GM23248 (cell line): ENCODE data around the gene SYNE1. TPM values are rescaled to one million over a fixed set of nuclear protein-coding genes. Genes with fewer than 3 reads are reported as not detected.
A peak's percentile ranks its signal among the peaks of the same experiment; 100 is the strongest.

Experiments
- DNase-seq: peaks from one replicate; pipeline ENCODE4 v3.0.0-alpha.2; 2015
- H2AFZ ChIP-seq: fragments of 200-600 bp; sonication (generic); 2 replicates; pipeline ENCODE4 v1.6.1; 2016; ENCODE audit warnings: antibody characterized with exemption
- H3F3A ChIP-seq: fragments of 200-600 bp; sonication (generic); 2 replicates; pipeline ENCODE4 v1.6.1; 2016; ENCODE audit warnings: mild to moderate bottlenecking, antibody characterized with exemption, mixed run types; ENCODE audit not compliant: insufficient read depth
- H3K27ac ChIP-seq: fragments of 200-600 bp; sonication (generic); 2 replicates; pipeline ENCODE4 v1.5.1; 2016; ENCODE audit warnings: mild to moderate bottlenecking
- H3K27me3 ChIP-seq: fragments of 200-600 bp; sonication (generic); replicated peaks from 2 replicates; pipeline ENCODE4 v1.6.1; 2016; ENCODE audit warnings: mild to moderate bottlenecking; ENCODE audit not compliant: insufficient read depth
- H3K36me3 ChIP-seq: fragments of 200-600 bp; sonication (generic); 2 replicates; pipeline ENCODE4 v1.6.1; 2016; ENCODE audit warnings: low read depth, mild to moderate bottlenecking
- H3K4me1 ChIP-seq: fragments of 200-600 bp; sonication (generic); 2 replicates; pipeline ENCODE4 v1.6.1; 2016; ENCODE audit warnings: mild to moderate bottlenecking; ENCODE audit not compliant: insufficient read depth
- H3K4me2 ChIP-seq: fragments of 200-600 bp; sonication (generic); one replicate; pipeline ENCODE4 v1.6.1; 2016; ENCODE audit warnings: mild to moderate bottlenecking; ENCODE audit not compliant: unreplicated experiment
- H3K4me3 ChIP-seq: fragments of 200-600 bp; sonication (generic); 2 replicates; pipeline ENCODE4 v1.5.1; 2016; ENCODE audit warnings: mild to moderate bottlenecking
- H3K79me2 ChIP-seq: fragments of 200-600 bp; sonication (generic); 2 replicates; pipeline ENCODE4 v1.6.1; 2016; ENCODE audit warnings: mild to moderate bottlenecking; ENCODE audit not compliant: insufficient read depth
- H3K9ac ChIP-seq: fragments of 200-600 bp; sonication (generic); 2 replicates; pipeline ENCODE4 v1.6.1; 2016; ENCODE audit warnings: mild to moderate bottlenecking
- H3K9me2 ChIP-seq: fragments of 200-600 bp; sonication (generic); 2 replicates; pipeline ENCODE4 v1.6.1; 2016; ENCODE audit warnings: mixed run types, mild to moderate bottlenecking, moderate library complexity; ENCODE audit not compliant: insufficient read depth
- H3K9me3 ChIP-seq: fragments of 200-600 bp; sonication (generic); one replicate; pipeline ENCODE4 v1.6.1; 2017; ENCODE audit warnings: low read depth
- H4K20me1 ChIP-seq: fragments of 200-600 bp; sonication (generic); 2 replicates; pipeline ENCODE4 v1.6.0; 2016; ENCODE audit not compliant: insufficient read depth
- EZH2 ChIP-seq: fragments of 200-600 bp; sonication (generic); IDR thresholded peaks from 2 replicates; pipeline ENCODE4 v1.6.1; 2018; ENCODE audit warnings: antibody characterized with exemption, mild to moderate bottlenecking; ENCODE audit not compliant: insufficient read depth, poor library complexity, severe bottlenecking
- EZH2phosphoT487 ChIP-seq: fragments of 200-600 bp; sonication (generic); IDR thresholded peaks from 2 replicates; pipeline ENCODE4 v1.6.1; 2018; ENCODE audit warnings: antibody characterized with exemption, moderate library complexity, mild to moderate bottlenecking, low read depth; ENCODE audit not compliant: insufficient read depth
- WGBS, 2 experiments: methylation state at CpG; one replicate each; pipeline ENCODE4 v1.1.6; 2015 to 2017; ENCODE audit warnings: low lambda C conversion rate in 2 of 2, low coverage in 1 of 2; ENCODE audit errors: missing lambda C conversion rate in 2 of 2; 5-methylcytosine and 5-hydroxymethylcytosine counted together
- in situ Hi-C: fragments of 300-500 bp; cut with MboI; formaldehyde crosslinking; loops from 2 replicates; pipeline ENCODE4 v1.15.0; 2020
- polyA plus RNA-seq: library from polyadenylated mRNA; unstranded; fragments of >200 nt; fragmentation: Nextera tagmentation; extraction: Ambion mirVana; gene quantifications from 2 replicates; pipeline ENCODE4 v1.2.1, GENCODE V29; 2016
- total RNA-seq: library from RNA; depleted of rRNA; stranded (reverse); fragments of >200 nt; shearing (Covaris generic); gene quantifications from 2 replicates; pipeline ENCODE4 v1.2.3, GENCODE V29; 2014

SYNE1 gene
- total and polyA plus RNA-seq, 2 experiments from 2014 or later, result 29.2 to 95.4 TPM

- 79 to 84% methylated on average over 6 of the region's 6 CpGs for WGBS, 2 experiments
- Histone ChIP-seq H3K4me3 (no peak overlapping the region), H3K9me3 (no peaks in the 10 kb centered on the region), H3K9ac (no peak overlapping the region), H3K4me1 (peaks cover 28% of the 10 kb centered on the region), H3F3A (peaks cover 21% of the 10 kb centered on the region), H4K20me1 (no peaks in the 10 kb centered on the region), H3K4me2 (no peak overlapping the region), H3K36me3 (no peaks in the 10 kb centered on the region), H3K27ac (no peak overlapping the region), H3K79me2 (no peaks in the 10 kb centered on the region), H2AFZ (no peak overlapping the region), H3K9me2 (no peaks in the 10 kb centered on the region), H3K27me3 (no peaks in the 10 kb centered on the region)
- DNase-seq, result no peak
- TF ChIP-seq EZH2 (no peak), EZH2phosphoT487 (no peak)
- in situ Hi-C loops, result no loop called here
These were observed 250.1 kb downstream of the SYNE1 start for GRCh38 chr6:152387091-152387490.

GRCh38 chr6:152386131-152386530, 251.0 kb downstream of the SYNE1 start:
- Histone ChIP-seq H3K9me3 (no peaks in the 10 kb centered on the region), H3K4me2 (no peak overlapping the region), H3K9me2 (no peaks in the 10 kb centered on the region), H3K27ac (no peak overlapping the region), H3K79me2 (no peaks in the 10 kb centered on the region), H2AFZ (no peak overlapping the region), H3K36me3 (no peaks in the 10 kb centered on the region), H3F3A (peaks cover 29% of the 10 kb centered on the region), H3K9ac (no peak overlapping the region), H4K20me1 (no peaks in the 10 kb centered on the region), H3K4me3 (no peak overlapping the region), H3K4me1 (peaks cover 31% of the 10 kb centered on the region), H3K27me3 (no peaks in the 10 kb centered on the region)
- in situ Hi-C loops, result no loop called here
- peak; percentile 36 for DNase-seq
- 7 to 14% methylated on average over 2 of the region's 2 CpGs for whole genome bisulfite sequencing, 2 experiments
- no peak for TF ChIP-seq EZH2phosphoT487
- TF ChIP-seq EZH2, result no peak

- DNase-seq, result peak; percentile 98
- H2AFZ ChIP-seq, result peak overlapping the region; percentile 46
- H3K9me2 ChIP-seq, result no peaks in the 10 kb centered on the region
- peaks cover 40% of the 10 kb centered on the region for H3F3A ChIP-seq
- no peaks in the 10 kb centered on the region for H3K27me3 ChIP-seq
- WGBS, 2 experiments, result 0 to 1% methylated on average over 17 of the region's 17 CpGs
- in situ Hi-C loops, result no loop called here
- peak overlapping the region; percentile 91 for H3K4me3 ChIP-seq
- H3K9ac ChIP-seq, result peak overlapping the region; percentile 99
- no peaks in the 10 kb centered on the region for H3K9me3 ChIP-seq
- H3K27ac ChIP-seq, result peak overlapping the region; percentile 100
- peaks cover 33% of the 10 kb centered on the region for H3K4me1 ChIP-seq
- H3K36me3 ChIP-seq, result 0 out of 2 replicates have a peak, but pooled peaks cover 7% of the 10 kb centered on the region
- TF ChIP-seq EZH2phosphoT487, result no peak
- no peak for TF ChIP-seq EZH2
- peak overlapping the region; percentile 95 for H3K4me2 ChIP-seq
- H3K79me2 ChIP-seq, result peaks cover 38% of the 10 kb centered on the region
- no peaks in the 10 kb centered on the region for H4K20me1 ChIP-seq
These were observed 255.9 kb downstream of the SYNE1 start for GRCh38 chr6:152380993-152381898.

GRCh38 chr6:152380351-152380767, 256.8 kb downstream of the SYNE1 start:
- H3K27me3 ChIP-seq, result no peaks in the 10 kb centered on the region
- in situ Hi-C loops, result no loop called here
- H3K9me2 ChIP-seq, result no peaks in the 10 kb centered on the region
- peak overlapping the region; percentile 46 for H2AFZ ChIP-seq
- H3K9me3 ChIP-seq, result no peaks in the 10 kb centered on the region
- DNase-seq, result peak; percentile 90
- no peak for TF ChIP-seq EZH2phosphoT487
- no peak for TF ChIP-seq EZH2
- H4K20me1 ChIP-seq, result no peaks in the 10 kb centered on the region
- peaks cover 26% of the 10 kb centered on the region for H3K4me1 ChIP-seq
- peaks cover 47% of the 10 kb centered on the region for H3K79me2 ChIP-seq
- peaks cover 15% of the 10 kb centered on the region; the same call in 1 of the 2 replicates for H3K36me3 ChIP-seq
- peak overlapping the region; percentile 99 for H3K9ac ChIP-seq
- H3K4me2 ChIP-seq, result peak overlapping the region; percentile 95
- peaks cover 40% of the 10 kb centered on the region for H3F3A ChIP-seq
- peak overlapping the region; percentile 91 for H3K4me3 ChIP-seq
- 0 to 1% methylated on average over 5 of the region's 5 CpGs for WGBS, 2 experiments
- H3K27ac ChIP-seq, result peak overlapping the region; percentile 100
